HL-60/S4 (cell line): ENCODE measurements around the gene IPMK.
"Not testable (repeated sequence)": the region's sequence is repeated elsewhere in the genome, so short reads cannot be mapped to it uniquely, and the experiment has no call there.

Experiments
- in situ Hi-C: fragments of 300-500 bp; cut with MboI; formaldehyde crosslinking; loops from 2 replicates; pipeline ENCODE4 v1.14.3; 2022; ENCODE audit warnings: low sequenced_read_pairs

The IPMK gene

DNA sequence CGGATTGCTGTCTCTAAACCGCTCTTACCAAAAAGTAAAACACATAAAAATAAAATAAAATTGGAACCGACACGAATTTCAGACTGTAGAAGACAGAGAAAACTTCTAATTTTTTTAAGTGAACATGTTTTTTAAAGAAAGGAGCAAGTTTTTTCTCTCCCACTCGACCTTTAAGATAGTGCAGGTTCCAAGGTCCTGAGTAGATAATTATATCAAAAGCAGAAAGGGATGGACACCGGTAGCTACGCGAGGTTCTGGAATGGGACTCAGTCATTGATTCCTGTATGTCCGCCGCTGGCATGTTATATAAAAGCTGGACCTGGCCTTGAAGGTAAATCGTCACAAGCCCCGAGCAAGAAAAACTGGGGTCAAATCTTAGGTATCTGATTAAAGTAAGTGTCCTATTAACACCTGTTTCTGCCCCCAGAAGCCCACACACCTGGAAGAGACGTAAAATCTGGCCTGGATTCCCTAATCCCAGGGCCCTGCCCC lies 806 bp upstream of the IPMK start:
- in situ Hi-C loops, result no loop called here

DNA sequence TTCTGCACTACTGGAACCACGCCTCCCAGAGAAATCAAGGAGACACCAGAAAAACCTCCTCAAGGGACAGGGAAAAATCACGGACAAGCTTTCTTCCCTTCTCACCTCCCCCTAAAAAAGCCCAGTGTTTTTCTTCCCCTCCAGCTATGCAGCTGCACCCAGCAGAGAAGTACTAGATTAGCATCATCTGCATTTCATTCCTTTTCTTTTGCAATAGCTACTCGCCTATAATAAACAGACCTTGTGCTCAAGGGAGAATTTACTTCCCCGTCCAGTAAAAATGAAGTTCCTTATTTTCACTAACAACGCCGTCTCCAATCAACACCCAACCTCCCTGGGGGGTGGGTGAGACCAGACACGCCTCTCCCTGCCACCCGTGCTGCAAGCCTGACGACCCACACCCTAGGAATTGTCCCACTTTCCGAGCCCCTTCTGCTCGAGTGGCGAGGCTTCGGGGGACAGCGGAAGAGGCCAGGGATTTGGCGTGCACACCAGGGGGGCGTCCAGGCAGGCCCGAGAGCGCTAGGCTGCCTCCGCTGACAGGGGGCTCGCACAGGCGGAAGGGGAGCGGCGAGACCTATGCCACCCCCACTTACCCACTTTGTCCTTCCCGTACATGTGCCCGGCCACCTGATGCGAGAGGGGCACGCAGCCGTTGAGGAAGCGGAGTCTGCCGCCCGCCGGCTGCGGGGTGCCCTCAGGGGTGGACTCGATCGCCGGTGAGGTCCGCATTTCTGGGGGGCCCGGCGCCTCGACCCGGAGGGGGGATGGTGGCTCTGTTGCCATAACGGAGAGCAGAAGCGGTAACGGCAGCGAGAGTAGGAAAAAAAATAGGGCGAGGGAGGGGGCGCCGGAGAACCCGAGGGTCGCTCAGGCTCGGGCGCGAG lies 625 bp downstream of the IPMK start:
- in situ Hi-C loops, result no loop called here

DNA sequence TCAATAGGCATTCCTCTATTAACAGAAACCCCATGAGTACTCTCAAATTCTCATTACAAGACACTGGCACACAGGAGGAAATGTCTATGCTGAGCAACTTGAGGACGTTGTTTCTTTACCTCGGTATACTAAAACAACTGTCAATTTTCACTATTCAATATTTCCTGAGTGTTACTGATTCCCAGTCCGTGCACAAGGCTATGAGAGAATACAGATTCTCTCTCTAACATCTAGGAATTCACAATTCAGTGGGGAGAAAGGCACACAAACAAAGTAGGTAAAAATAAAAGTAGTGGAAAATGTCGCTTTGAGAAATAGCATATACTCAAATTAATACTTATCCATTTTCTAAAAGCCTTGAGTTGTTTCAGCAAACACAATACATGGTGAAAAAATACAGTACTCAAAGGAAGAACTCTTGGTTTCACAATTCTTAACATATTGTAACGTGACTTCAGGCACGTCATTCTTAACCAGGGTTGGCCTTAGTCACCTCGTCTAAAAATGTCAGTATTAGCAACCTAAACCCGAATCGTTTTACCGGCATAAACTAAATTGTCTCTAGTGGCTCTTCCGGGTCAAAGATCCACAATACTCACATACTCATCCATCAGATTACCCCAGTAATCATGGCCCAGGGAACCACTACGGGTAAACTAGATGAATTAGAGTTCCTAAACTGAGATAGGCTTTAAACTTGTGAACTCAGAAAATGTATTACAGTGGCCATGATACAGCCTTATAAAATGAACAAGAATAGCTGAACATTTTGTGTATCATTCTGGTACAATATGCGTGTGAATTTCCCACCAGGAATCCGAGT lies 1.5 kb downstream of the IPMK start:
- in situ Hi-C loops, result no loop called here

DNA sequence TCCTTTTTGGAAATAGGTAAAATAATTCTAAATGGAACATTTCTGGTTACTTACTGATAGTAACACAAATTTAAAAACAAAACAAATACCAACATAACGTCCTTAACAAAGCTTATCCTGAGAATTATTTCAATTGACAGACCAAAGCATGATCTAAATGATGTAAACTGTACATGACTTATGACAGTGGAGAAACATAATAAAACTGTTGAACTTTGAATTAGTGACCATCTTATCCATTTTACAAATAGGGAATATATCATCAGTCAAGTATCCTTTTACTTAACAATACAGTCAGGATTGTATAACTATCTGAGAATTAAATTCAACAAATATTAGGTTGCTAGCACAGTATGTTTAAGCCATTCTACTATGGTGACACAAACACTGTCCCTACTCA lies 2.4 kb downstream of the IPMK start:
- in situ Hi-C loops, result no loop called here

DNA sequence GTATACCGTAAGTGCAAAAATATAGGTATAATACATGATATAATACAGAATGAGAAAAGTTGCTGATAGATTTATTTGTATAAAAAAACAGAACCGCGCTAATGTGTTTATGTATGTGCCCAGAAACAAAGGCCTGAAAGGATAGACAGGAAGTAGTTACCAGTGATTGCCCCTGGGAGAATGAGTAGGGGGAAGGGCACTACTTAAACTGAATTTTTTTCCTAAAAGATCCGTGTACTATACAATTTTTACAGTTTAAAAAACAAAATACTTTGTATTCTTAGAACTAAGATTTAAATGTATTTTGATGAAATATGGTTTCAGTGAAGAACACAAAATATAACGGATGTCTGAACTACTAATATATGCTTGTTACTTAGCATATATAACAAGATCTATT lies 2.9 kb downstream of the IPMK start:
- in situ Hi-C loops, result no loop called here

DNA sequence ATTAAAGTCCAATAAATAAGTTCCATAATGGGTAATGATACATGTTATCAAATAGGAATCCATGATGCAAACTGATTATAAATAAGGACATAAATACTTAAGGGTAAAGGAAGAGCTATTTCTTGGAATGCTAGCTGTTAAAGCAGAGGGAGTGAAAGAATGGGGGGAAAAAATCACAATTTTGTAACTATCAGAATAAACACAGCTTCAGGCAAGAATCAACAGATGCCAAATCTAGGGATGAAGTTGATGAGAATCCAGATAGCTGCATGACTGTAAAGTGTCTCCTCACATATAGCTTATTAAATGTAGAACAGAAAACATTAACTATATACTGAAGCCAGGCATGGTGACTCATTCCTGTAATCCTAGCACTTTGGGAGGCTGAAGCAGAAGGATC lies 4.9 kb downstream of the IPMK start:
- in situ Hi-C loops, result no loop called here

DNA sequence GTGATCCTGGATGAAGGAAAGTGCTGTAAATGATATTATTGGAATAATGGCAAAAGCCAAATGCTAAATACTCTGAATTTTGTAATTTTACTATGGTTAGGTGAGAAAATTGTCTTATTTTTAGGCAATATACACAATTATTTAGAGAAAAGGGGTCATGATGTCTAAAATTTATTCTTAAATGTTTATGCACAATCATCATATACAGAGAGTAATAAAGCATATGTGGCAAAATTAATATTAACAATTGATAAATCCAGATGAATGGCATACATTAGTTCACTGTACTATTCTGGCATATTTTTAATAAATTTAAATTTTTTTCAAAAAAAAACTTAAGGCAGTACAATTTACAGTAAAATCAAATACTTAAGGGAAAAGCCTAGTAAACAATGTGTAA lies 7.4 kb downstream of the IPMK start:
- in situ Hi-C loops, result no loop called here

DNA sequence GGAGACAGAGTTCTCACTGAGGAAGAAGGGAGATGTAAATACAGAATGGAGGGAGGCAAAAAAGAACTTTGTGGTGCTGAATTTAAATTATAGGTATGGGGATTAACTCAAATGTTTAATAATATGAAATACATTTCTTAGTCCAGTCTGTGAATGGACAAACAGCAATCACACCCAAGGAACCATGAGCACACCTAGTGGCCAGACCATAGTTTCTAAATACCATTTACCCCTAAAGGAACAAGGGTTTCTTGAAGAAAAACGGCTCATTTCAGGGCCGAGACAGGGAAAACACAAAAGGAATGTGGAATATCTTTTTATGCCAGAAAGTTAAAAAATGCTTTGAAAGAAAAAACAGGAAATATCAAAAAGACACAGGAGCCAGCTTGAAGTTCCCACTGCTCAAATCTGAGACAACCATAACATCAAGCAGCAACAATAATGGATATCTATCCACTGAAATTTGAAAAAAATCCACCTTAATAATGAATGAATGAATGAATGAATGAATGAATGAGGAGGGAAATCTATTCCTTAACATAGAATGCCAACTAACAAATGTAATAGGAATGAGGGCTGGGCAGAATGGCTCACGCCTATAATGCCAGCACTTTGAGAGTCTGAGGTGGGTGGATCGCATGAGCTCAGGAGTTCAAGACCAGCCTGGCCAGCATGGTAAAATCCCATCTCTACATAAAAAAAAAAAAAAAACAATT lies 8.6 kb downstream of the IPMK start:
- in situ Hi-C loops, result no loop called here

DNA sequence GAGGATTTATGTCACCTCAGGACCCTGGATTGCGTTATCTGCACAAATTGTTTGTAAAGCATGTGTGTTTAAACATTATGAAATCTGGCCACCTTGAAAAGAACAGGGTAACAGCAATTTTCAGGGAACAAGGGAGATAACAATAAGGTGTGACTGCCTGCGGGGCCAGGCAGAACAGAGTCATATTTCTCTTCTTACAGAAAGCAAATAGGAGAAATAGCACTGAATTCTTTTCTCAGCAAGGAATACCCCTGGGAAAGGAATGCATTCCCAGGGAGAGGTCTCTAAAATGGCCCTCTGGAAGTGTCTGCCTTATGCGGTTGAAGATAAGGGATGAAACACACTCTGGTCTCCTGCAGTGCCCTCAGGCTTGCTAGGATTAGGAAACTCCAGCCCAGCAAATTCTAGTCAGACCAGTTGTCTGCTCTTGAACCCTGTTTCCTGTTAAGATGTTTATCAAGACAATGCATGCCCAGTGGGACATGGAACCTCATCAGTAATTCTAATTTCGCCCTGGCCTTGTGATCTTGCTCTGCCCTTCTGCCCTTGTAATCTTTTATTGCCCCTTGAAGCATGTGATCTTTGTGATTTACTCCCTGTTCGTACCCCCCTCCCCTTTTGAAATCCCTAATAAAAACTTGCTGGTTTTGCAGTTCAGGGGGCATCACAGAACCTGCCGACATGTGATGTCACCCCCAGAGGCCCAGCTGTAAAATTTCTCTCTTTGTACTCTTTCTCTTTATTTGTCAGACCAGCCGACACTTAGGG lies 11.5 kb downstream of the IPMK start:
- in situ Hi-C loops, result not testable (repeated sequence)

DNA sequence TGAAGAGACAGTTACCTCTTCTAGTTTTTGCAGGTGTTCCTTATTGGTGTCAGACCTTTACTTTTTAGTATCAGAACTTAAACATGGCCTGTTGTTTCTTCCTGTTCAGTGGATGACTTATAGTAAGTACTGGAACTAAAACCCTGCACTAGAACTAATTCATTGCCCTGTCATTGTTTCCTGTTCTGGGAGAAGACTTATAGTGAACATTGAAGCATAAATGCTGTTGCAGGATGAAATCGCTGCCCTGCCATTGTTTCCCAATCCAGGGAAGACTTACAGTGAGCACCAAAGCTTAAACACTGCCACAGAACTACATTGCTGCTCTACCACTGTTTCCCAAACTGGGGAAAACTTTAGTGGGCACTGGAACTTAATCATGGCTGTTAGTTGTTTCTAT lies 13.1 kb downstream of the IPMK start:
- in situ Hi-C loops, result no loop called here

DNA sequence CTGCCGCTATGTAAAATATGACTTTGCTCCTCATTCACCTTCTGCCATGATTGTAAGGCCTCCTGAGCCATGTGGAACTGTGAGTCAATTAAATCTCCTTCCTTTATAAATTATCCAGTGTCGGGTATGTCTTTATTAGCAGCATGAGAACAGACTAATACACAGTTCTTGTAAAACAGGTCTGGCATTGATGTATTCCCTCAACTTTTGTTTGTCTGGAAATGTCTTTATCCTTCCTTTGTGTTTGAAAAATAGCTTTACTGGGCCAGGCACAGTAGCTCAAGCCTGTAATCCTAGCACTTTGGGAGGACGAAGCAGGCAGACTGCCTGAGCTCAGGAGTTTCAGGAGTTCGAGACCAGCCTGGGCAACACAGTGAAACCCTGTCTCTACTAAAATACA lies 14.5 kb downstream of the IPMK start:
- in situ Hi-C loops, result no loop called here

DNA sequence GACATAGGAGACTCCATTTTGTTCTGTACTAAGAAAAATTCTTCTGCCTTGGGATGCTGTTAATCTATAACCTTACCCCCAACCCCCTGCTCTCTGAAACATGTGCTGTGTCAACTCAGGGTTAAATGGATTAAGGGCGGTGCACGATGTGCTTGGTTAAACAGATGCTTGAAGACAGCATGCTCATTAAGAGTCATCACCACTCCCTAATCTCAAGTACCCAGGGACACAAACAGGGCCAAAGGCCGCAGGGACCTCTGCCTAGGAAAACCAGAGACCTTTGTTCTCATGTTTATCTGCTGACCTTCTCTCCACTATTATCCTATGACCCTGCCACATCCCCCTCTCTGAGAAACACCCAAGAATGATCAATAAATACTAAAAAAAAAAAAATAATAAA lies 23.0 kb downstream of the IPMK start:
- in situ Hi-C loops, result not testable (repeated sequence)

DNA sequence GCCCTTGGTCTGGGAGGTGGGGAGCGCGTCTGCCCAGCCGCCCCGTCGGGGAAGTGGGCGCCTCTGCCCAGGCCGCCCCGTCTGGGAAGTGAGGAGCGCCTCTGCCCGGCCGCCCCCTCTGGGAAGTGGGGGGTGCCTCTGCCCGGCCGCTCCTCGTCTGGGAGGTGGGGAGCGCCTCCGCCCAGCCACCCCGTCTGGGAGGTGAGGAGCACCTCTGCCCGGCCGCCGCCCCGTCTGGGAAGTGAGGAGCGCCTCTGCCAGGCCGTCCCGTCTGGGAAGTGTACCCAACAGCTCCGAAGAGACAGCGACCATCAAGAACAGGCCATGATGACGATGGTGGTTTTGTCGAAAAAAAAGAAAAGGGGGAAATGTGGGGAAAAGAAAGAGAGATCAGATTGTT lies 23.5 kb downstream of the IPMK start:
- in situ Hi-C loops, result not testable (repeated sequence)

DNA sequence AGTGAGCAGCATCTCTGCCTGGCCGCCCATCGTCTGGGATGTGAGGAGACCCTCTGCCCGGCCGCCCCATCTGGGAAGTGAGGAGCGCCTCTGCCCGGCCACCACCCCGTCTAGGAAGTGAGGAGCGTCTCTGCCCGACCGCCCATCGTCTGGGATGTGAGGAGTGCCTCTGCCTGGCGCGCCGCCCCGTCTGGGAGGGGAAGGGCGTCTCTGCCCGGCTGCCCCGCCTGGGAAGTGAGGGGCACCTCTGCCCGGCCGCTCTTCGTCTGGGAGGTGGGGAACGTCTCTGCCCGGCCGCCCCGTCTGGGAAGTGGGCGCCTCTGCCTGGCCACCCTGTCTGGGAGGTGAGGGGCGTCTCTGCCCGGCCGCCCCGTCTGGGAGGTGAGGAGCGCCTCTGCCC lies 23.9 kb downstream of the IPMK start:
- in situ Hi-C loops, result not testable (repeated sequence)

DNA sequence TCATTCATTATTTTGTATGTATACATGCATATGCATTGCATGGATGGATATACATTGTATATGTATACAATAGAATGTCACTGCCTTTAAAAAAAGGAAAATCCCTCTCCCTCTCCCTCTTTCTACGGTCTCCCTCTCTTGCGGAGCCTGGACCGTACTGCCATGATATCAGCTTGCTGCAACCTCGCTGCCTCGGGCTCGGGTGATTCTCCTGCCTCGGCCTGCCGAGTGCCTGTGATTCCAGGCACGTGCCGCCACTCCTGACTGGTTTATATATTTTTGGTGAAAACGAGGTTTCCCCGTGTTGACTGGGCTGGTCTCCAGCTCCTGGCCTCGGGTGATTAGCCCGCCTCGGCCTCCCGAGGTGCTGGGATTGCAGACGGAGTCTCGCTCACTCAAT lies 24.4 kb downstream of the IPMK start:
- in situ Hi-C loops, result no loop called here

DNA sequence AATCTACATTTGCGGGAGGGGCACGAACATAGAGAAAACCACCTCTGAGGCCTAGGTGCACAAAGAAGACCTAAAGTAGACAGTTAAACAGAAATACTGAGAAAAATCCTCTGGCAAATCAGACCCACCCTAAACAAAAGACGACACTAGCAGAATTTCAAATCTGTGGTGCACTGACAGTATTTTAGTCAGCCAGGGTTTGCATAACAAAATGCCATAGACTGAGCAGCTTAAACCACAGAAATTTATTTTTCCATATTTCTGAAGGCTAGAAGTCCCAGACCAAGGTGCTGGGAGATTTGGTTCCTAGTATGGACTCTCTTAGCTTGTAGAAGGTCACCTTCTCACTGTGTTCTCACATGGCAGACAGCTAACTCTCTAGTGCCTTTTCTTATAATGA lies 26.3 kb downstream of the IPMK start:
- in situ Hi-C loops, result no loop called here

DNA sequence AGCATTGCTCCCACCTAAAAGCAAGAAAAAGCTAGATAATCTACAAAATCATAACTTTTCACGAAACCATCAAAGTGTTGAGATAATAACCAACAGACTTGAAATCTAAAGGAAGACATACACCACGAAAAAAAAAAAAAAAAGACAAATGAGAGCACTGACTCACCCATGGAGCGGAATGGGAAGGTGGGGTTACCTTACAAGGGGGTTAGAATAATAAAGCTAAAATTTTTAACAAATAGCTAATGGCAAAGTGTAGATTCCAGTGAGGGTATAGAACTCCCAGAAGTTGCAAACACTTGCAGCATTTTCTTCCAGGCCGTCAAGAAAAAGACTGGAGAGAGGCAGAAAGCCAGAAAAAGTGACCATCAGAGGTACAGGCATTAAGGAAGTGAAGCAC lies 27.2 kb downstream of the IPMK start:
- in situ Hi-C loops, result no loop called here

DNA sequence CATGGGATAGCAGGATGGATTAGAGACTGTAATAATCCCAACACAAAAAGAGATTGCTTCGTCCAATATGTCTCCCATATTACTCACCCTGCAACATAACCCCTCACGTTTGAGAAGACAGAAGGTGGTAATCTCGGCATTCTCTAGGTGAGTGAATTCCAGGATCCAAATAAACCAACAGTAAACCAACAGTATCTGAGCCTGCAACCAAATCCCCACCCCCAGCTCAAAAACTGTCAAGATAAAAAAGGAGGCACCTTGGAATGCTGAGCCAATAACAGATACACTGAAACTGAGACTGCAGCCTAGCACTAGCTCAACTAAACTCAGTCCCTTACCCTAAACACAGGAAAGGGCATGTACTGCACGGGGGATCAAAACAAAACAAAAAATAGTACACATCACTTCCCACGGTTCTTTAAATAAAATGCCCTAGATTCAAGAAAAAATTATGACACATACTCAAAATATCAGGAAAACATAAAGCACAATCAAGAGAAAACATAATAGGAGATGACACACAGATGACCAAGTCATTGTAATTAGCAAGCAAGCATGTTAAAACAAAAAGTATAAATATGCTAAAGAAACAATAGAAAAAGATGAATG lies 28.0 kb downstream of the IPMK start:
- in situ Hi-C loops, result no loop called here

DNA sequence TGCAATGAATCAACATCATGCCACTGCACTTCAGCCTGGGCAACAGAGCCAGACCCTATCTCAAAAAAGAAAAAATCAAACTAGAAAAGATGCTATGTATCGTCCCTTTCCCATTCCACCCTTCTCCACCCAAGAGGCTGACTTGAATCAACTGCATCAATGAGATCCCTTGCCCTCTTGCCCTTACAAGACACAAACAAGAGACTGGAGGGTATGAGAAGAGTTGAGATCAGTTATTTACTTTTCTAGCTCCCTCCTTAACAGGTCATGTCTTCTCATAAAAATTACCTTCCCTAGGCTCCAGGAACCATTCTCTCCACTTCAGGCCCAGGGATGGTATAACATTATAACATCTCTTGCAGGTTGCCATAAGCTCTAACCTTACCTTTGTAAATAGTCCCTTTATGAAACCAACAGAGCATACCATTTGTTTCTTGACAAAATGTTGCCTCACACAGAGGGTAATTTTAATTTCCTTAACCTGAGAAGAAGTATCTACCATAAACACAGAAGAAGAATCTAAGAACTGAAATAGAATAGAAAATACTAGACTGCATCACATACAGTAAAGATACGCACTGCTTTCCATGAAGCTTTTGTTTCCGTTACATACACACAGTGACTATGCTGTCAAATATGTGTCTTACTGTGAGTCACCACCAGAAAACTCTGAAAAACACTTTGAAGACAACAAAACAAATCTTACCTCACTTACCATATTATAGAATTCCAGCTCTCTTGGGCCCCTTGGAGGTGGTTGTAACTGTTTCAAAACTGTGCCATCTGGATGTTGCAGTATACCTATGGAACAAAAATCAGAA lies 30.5 kb downstream of the IPMK start:
- in situ Hi-C loops, result no loop called here
